HCT116 (cell line): ENCODE measurements around the gene IL36RN. TPM values are rescaled to one million over a fixed set of nuclear protein-coding genes. Genes with fewer than 3 reads are reported as not detected.

Experiments used
- ATAC-seq: fragments of 200-7000 bp; cut with Tn5 transposase; 2 replicates; pipeline ENCODE4 v1.9.1; 2020; ENCODE audit warnings: mild to moderate bottlenecking, moderate library complexity
- BruUV-seq: library from RNA; stranded (reverse); fragments of 400-500 nt; replicated peaks from 2 replicates; lab custom pipeline; 2021; lab: Mats Ljungman, UMichigan
- CTCF ChIA-PET: fragments of 300-600 bp; sonication (Branson Sonifier 250); formaldehyde crosslinking; loops from one replicate; lab custom pipeline; 2021; ENCODE audit warnings: antibody characterized with exemption; lab: Charles Lee
- POLR2A ChIA-PET: fragments of 300-600, 350-600 bp; sonication (Branson Sonifier 250); formaldehyde crosslinking; loops from one replicate; lab custom pipeline; 2021; ENCODE audit warnings: antibody characterized with exemption; lab: Charles Lee
- RAD21 ChIA-PET, 2 experiments: fragments of 300-600 bp; sonication (Branson Sonifier 250); formaldehyde crosslinking; loops; one replicate each; lab custom pipeline; 2023; ENCODE audit warnings: low total read pairs in 2 of 2; ENCODE audit not compliant: uncharacterized antibody in 2 of 2, unreplicated experiment in 2 of 2, low non-redundant PET in 1 of 2; lab: Charles Lee
- DNase-seq: peaks from one replicate; pipeline ENCODE4 v3.0.0-alpha.2; 2010; ENCODE audit warnings: low read depth, low spot score
- H2AFZ ChIP-seq: fragments of 200-600 bp; shearing (Covaris generic), sonication (generic); 2 replicates; pipeline ENCODE4 v1.6.1; 2017; ENCODE audit warnings: low read depth, mixed run types, mixed read lengths, antibody characterized with exemption, low read length; ENCODE audit not compliant: poor library complexity, severe bottlenecking
- H3K27ac ChIP-seq: 2 replicates; pipeline ENCODE4 v1.5.1; 2012; ENCODE audit warnings: low read depth, low read length
- H3K27me3 ChIP-seq: fragments of 200-600 bp; sonication (generic); 2 replicates; pipeline ENCODE4 v1.6.1; 2016; ENCODE audit warnings: mixed run types, low read length, mixed read lengths; ENCODE audit not compliant: insufficient read depth
- H3K36me3 ChIP-seq, 2 experiments: fragments of 200-500 bp in 1 of 2; fragments of 200-600 bp in 1 of 2; sonication (Bioruptor generic) in 1 of 2; sonication (generic) in 1 of 2; 2 replicates each; pipeline versions ENCODE4 v1.5.1 to v1.6.1; 2014 to 2016; ENCODE audit warnings: low read length in 2 of 2, inconsistent platforms in 1 of 2, mixed read lengths in 1 of 2, mixed run types in 1 of 2; ENCODE audit not compliant: insufficient read depth in 2 of 2, control insufficient read depth in 1 of 2
- H3K4me1 ChIP-seq, 2 experiments: fragments of 200-600 bp in 1 of 2; sonication (generic) in 1 of 2; 2 replicates each; pipeline versions ENCODE4 v1.5.1 to v1.6.1; 2012 to 2017; ENCODE audit warnings: low read length in 2 of 2, inconsistent platforms in 1 of 2, mild to moderate bottlenecking in 1 of 2, mixed read lengths in 1 of 2, mixed run types in 1 of 2, moderate library complexity in 1 of 2; ENCODE audit not compliant: insufficient read depth in 2 of 2, control insufficient read depth in 1 of 2
- H3K4me2 ChIP-seq: fragments of 200-600 bp; sonication (generic); 2 replicates; pipeline ENCODE4 v1.6.1; 2017; ENCODE audit warnings: mixed run types, low read length, mixed read lengths
- H3K4me3 ChIP-seq, 2 experiments: fragments of 200-600 bp in 1 of 2; sonication (generic) in 1 of 2; replicated peaks in 1 of 2; 2 replicates each; pipeline ENCODE4 v1.5.1; 2011 to 2016; ENCODE audit warnings: low read length in 2 of 2, control low read depth in 1 of 2, low read depth in 1 of 2, mild to moderate bottlenecking in 1 of 2, mixed read lengths in 1 of 2, mixed run types in 1 of 2
- H3K79me2 ChIP-seq: fragments of 200-600 bp; sonication (generic); 2 replicates; pipeline ENCODE4 v1.6.1; 2017; ENCODE audit warnings: mild to moderate bottlenecking, mixed run types, low read length, moderate library complexity, mixed read lengths; ENCODE audit not compliant: insufficient read depth
- H3K9ac ChIP-seq: fragments of 200-600 bp; sonication (generic); 2 replicates; pipeline ENCODE4 v1.6.1; 2016; ENCODE audit warnings: low read length, mixed read lengths
- H3K9me2 ChIP-seq: fragments of 200-600 bp; sonication (generic), shearing (Covaris generic); 2 replicates; pipeline ENCODE4 v1.6.1; 2017; ENCODE audit warnings: mixed run types, mild to moderate bottlenecking, moderate library complexity; ENCODE audit not compliant: insufficient read depth
- H3K9me3 ChIP-seq, 2 experiments: fragments of 200-500 bp in 1 of 2; fragments of 200-600 bp in 1 of 2; sonication (Bioruptor generic) in 1 of 2; sonication (generic) in 1 of 2; 2 replicates each; pipeline ENCODE4 v1.6.1; 2014 to 2017; ENCODE audit warnings: low read length in 2 of 2, mixed read lengths in 2 of 2, inconsistent platforms in 1 of 2, low read depth in 1 of 2, mild to moderate bottlenecking in 1 of 2, mixed run types in 1 of 2, moderate library complexity in 1 of 2; ENCODE audit not compliant: control insufficient read depth in 1 of 2, insufficient read depth in 1 of 2
- H4K20me1 ChIP-seq: fragments of 200-600 bp; sonication (generic), shearing (Covaris generic); 2 replicates; pipeline ENCODE4 v1.6.1; 2017; ENCODE audit warnings: mixed run types, mild to moderate bottlenecking, moderate library complexity; ENCODE audit not compliant: insufficient read depth
- CTCF ChIP-seq, 3 experiments: fragments of 200-600 bp in 1 of 3; sonication (generic) in 1 of 3; IDR thresholded peaks in 2 of 3; conservative IDR thresholded peaks in 1 of 3; 2 replicates each; pipeline ENCODE4 v1.5.1; 2012 to 2017; ENCODE audit warnings: low read depth in 2 of 3, low read length in 2 of 3, antibody characterized with exemption in 1 of 3, borderline replicate concordance in 1 of 3, control low read depth in 1 of 3, mild to moderate bottlenecking in 1 of 3, mixed read lengths in 1 of 3, mixed run types in 1 of 3, moderate library complexity in 1 of 3; ENCODE audit not compliant: insufficient read depth in 1 of 3
- FOSL1 ChIP-seq: IDR thresholded peaks from 2 replicates; pipeline ENCODE4 v1.6.1; 2012; ENCODE audit warnings: low read depth
- SIN3A ChIP-seq: IDR thresholded peaks from 2 replicates; pipeline ENCODE4 v1.6.1; 2012; ENCODE audit warnings: low read depth
- ZBTB33 ChIP-seq: IDR thresholded peaks from 2 replicates; pipeline ENCODE4 v1.6.1; 2011; ENCODE audit warnings: mild to moderate bottlenecking, low read length, moderate library complexity; ENCODE audit not compliant: insufficient replicate concordance; ENCODE audit errors: extremely low read depth
- intact Hi-C: fragments of 100-400 bp; cut with micrococcal nuclease; formaldehyde crosslinking; loops from 2 replicates; pipeline ENCODE4 v1.10.0; 2022
- total RNA-seq: library from RNA; stranded (reverse); gene quantifications from one replicate; pipeline ENCODE4 v1.2.1, GENCODE V29; 2021; ENCODE audit not compliant: unreplicated experiment

Gene IL36RN
- total RNA-seq, 1 experiment from 2014 or later = not detected

GRCh38 chr2:113103277-113103676 is 44.3 kb downstream of the IL36RN start:
- no TSS peak for BruUV-seq
- CTCF ChIA-PET = no interaction called here

More at GRCh38 chr2:113103277-113103676, 44.3 kb downstream of the IL36RN start:
- RAD21 ChIA-PET = no interaction called here
- Histone ChIP-seq H3K27ac (no peak overlapping the region), H3K4me1 (no peaks in the 10 kb centered on the region), H3K9me3 (no peaks in the 10 kb centered on the region), H3K36me3 (no peaks in the 10 kb centered on the region), H4K20me1 (no peaks in the 10 kb centered on the region), H3K4me3 (no peak overlapping the region), H3K9ac (no peak overlapping the region), H3K4me2 (no peak overlapping the region), H3K9me2 (no peaks in the 10 kb centered on the region), H3K79me2 (no peaks in the 10 kb centered on the region), H2AFZ (no peak overlapping the region), H3K27me3 (no peaks in the 10 kb centered on the region)
- no peak for DNase-seq
- POLR2A ChIA-PET = no interaction called here
- ATAC-seq = no peak
- intact Hi-C loops = no loop called here
- TF ChIP-seq FOSL1 = no peak
- TF ChIP-seq ZBTB33 = no peak
- no peak for TF ChIP-seq SIN3A
- no peak for TF ChIP-seq CTCF (IDR thresholded peaks at IDR 0.05 in 2 of 3, conservative IDR thresholded peaks at IDR 0.05 in 1 of 3; ENCODE audit: borderline replicate concordance in 1 of 3, insufficient read depth in 1 of 3, low read depth in 2 of 3, low read length in 2 of 3)
